Measurements from ENCODE around the gene ASB5.
A peak's percentile ranks its signal among the peaks of the same experiment; 100 is the strongest.

Gene ASB5

GRCh38 chr4:176261481-176261880 lies 7.5 kb downstream of the ASB5 start:
- CTCF ChIA-PET, result interaction anchor here (0.8 to 1.9 kb wide), 3 partner anchors 16 to 80 kb away, joined by 3 to 8 read pairs (median 4); no protein-coding TSS in a partner anchor
- DNase-seq (ENCODE audit: low read depth, low spot score), result no peak
- H3K4me3 ChIP-seq (ENCODE audit: low read depth, low read length), result no peak overlapping the region
- POLR2A ChIA-PET, result no interaction called here
- no peak for TF ChIP-seq CTCF (IDR thresholded peaks at IDR 0.05; ENCODE audit: insufficient read depth, low read length, missing control alignments)

- ChIA-PET CTCF (interaction anchor here (0.8 to 1.9 kb wide), 3 partner anchors 16 to 80 kb away, joined by 3 to 8 read pairs (median 4); no protein-coding TSS in a partner anchor), POLR2A (interaction anchor here (1.4 kb wide), 1 partner anchor 10 kb away, joined by 8 read pairs; no protein-coding TSS in a partner anchor)
Measured at GRCh38 chr4:176261018-176261417, 8.0 kb downstream of the ASB5 start.

GRCh38 chr4:176259330-176260090 lies 9.5 kb downstream of the ASB5 start:
- DNase-seq (ENCODE audit: low read depth, low spot score), result peak; percentile 69
- POLR2A ChIA-PET, result interaction anchor here (0.7 to 1.4 kb wide), 3 partner anchors 11 to 69 kb away, joined by 3 to 8 read pairs (median 6); no protein-coding TSS in a partner anchor
- TF ChIP-seq CTCF (IDR thresholded peaks at IDR 0.05; ENCODE audit: insufficient read depth, low read length, missing control alignments), result no peak
- CTCF ChIA-PET, result interaction anchor here (0.8 to 1.6 kb wide), 6 partner anchors 13 to 81 kb away, joined by 3 to 4 read pairs (median 3); no protein-coding TSS in a partner anchor
- no peak overlapping the region for H3K4me3 ChIP-seq (ENCODE audit: low read depth, low read length)

More at GRCh38 chr4:176261018-176261417, 8.0 kb downstream of the ASB5 start:
- TF ChIP-seq CTCF (IDR thresholded peaks at IDR 0.05; ENCODE audit: insufficient read depth, low read length, missing control alignments), result no peak
- DNase-seq (ENCODE audit: low read depth, low spot score), result no peak
- H3K4me3 ChIP-seq (ENCODE audit: low read depth, low read length), result no peak overlapping the region

- POLR2A ChIA-PET, result no interaction called here
- CTCF ChIA-PET, result interaction anchor here (0.9 to 1.6 kb wide), 4 partner anchors 11 to 83 kb away, joined by 3 to 5 read pairs (median 4); partner anchors contain the start of gene ASB5
- H3K4me3 ChIP-seq (ENCODE audit: low read depth, low read length), result no peak overlapping the region
Measured at GRCh38 chr4:176258135-176258534, 10.9 kb downstream of the ASB5 start.

GRCh38 chr4:176256921-176257320 lies 12.1 kb downstream of the ASB5 start:
- POLR2A ChIA-PET, result no interaction called here
- no peak overlapping the region for H3K4me3 ChIP-seq (ENCODE audit: low read depth, low read length)
- CTCF ChIA-PET, result interaction anchor here (1.2 to 1.4 kb wide), 2 partner anchors 15 to 19 kb away, joined by 3 read pairs; no protein-coding TSS in a partner anchor
- DNase-seq (ENCODE audit: low read depth, low spot score), result no peak
- no peak for TF ChIP-seq CTCF (IDR thresholded peaks at IDR 0.05; ENCODE audit: insufficient read depth, low read length, missing control alignments)

More at GRCh38 chr4:176258135-176258534, 10.9 kb downstream of the ASB5 start:
- no peak for TF ChIP-seq CTCF (IDR thresholded peaks at IDR 0.05; ENCODE audit: insufficient read depth, low read length, missing control alignments)
- no peak for DNase-seq (ENCODE audit: low read depth, low spot score)

GRCh38 chr4:176242764-176243347 lies 26.2 kb downstream of the ASB5 start:
- ChIA-PET POLR2A (no interaction called here), CTCF (interaction anchor here (1.0 kb wide), 1 partner anchor 14 kb away, joined by 3 read pairs; no protein-coding TSS in a partner anchor)
- H3K4me3 ChIP-seq (ENCODE audit: low read depth, low read length), result no peak overlapping the region
- no peak for TF ChIP-seq CTCF (IDR thresholded peaks at IDR 0.05; ENCODE audit: insufficient read depth, low read length, missing control alignments)
- no peak for DNase-seq (ENCODE audit: low read depth, low spot score)
